OCI-M1 (cell line): Measurements from ENCODE around the gene GPR107.
"Not testable (repeated sequence)": the region's sequence is repeated elsewhere in the genome, so short reads cannot be mapped to it uniquely, and the experiment has no call there.

Source experiments
- DNase-seq: peaks from one replicate; lab custom pipeline; 2025; lab: John Stamatoyannopoulos, UW

The GPR107 gene

GRCh38 chr9:130053504-130054324, at the start of gene GPR107:
GPR107 (plus strand) TSS chr9:130053906; CDS start chr9:130053933, 27 bp downstream.
- DNase-seq = peak; percentile 83

- DNase-seq = no peak
Measured at GRCh38 chr9:130003943-130004552, 49.7 kb upstream of the GPR107 start.

- DNase-seq = not testable (repeated sequence)
Measured at GRCh38 chr9:130006952-130007351, 46.8 kb upstream of the GPR107 start.

GRCh38 chr9:130008538-130008937, 45.2 kb upstream of the GPR107 start:
- DNase-seq = no peak

- not testable (repeated sequence) for DNase-seq
Measured at GRCh38 chr9:130009546-130009945, 44.2 kb upstream of the GPR107 start.

GRCh38 chr9:130010151-130010988, 43.3 kb upstream of the GPR107 start:
- DNase-seq = no peak

- DNase-seq = no peak
Measured at GRCh38 chr9:130013326-130013725, 40.4 kb upstream of the GPR107 start.

- DNase-seq = no peak
Measured at GRCh38 chr9:130015353-130016019, 38.2 kb upstream of the GPR107 start.

GRCh38 chr9:130017076-130017475, 36.6 kb upstream of the GPR107 start:
- DNase-seq = no peak

- DNase-seq = not testable (repeated sequence)
Measured at GRCh38 chr9:130017510-130017909, 36.2 kb upstream of the GPR107 start.

- no peak for DNase-seq
Measured at GRCh38 chr9:130018265-130018664, 35.4 kb upstream of the GPR107 start.

GRCh38 chr9:130020618-130021017, 33.1 kb upstream of the GPR107 start:
- DNase-seq = no peak

GRCh38 chr9:130021123-130021522, 32.6 kb upstream of the GPR107 start:
- no peak for DNase-seq

- not testable (repeated sequence) for DNase-seq
Measured at GRCh38 chr9:130021842-130022241, 31.9 kb upstream of the GPR107 start.

GRCh38 chr9:130022566-130023143, 31.1 kb upstream of the GPR107 start:
- no peak for DNase-seq

GRCh38 chr9:130023144-130023787, 30.4 kb upstream of the GPR107 start:
- DNase-seq = no peak

- no peak for DNase-seq
Measured at GRCh38 chr9:130023994-130024596, 29.6 kb upstream of the GPR107 start.

GRCh38 chr9:130024597-130024994, 29.1 kb upstream of the GPR107 start:
- no peak for DNase-seq

GRCh38 chr9:130026583-130027340, 26.9 kb upstream of the GPR107 start:
- no peak for DNase-seq
